GM10266 (cell line): ENCODE results near the gene FBRSL1.

Source experiments
- DNase-seq: peaks from one replicate; pipeline ENCODE4 v3.0.0; 2012; ENCODE audit errors: extremely low spot score
- CTCF ChIP-seq: IDR thresholded peaks from 2 replicates; pipeline ENCODE4 v1.5.1; 2012; ENCODE audit warnings: mild to moderate bottlenecking, low read depth; ENCODE audit not compliant: control insufficient read depth, insufficient read depth; ENCODE audit errors: missing control alignments

FBRSL1 gene

GRCh38 chr12:132478845-132479244, 11.1 kb upstream of the FBRSL1 start:
- peak; percentile 5 for TF ChIP-seq CTCF
- no peak for DNase-seq

GRCh38 chr12:132479291-132479690, 10.7 kb upstream of the FBRSL1 start:
- no peak for DNase-seq
- no peak for TF ChIP-seq CTCF

GRCh38 chr12:132479938-132480622, 9.9 kb upstream of the FBRSL1 start:
- no peak for DNase-seq
- TF ChIP-seq CTCF = no peak

- no peak for TF ChIP-seq CTCF
- DNase-seq = no peak
These were observed 9.3 kb upstream of the FBRSL1 start for GRCh38 chr12:132480623-132481132.

GRCh38 chr12:132481345-132481744, 8.6 kb upstream of the FBRSL1 start:
- TF ChIP-seq CTCF = no peak
- DNase-seq = no peak

- TF ChIP-seq CTCF = no peak
These were observed 7.9 kb upstream of the FBRSL1 start for GRCh38 chr12:132481771-132482745.

More at GRCh38 chr12:132481771-132482745, 7.9 kb upstream of the FBRSL1 start:
- no peak for DNase-seq
